ENCODE data around the gene ARL5A. TPM values are rescaled to one million over a fixed set of nuclear protein-coding genes. Genes with fewer than 3 reads are reported as not detected.
"Not testable (repeated sequence)": the region's sequence is repeated elsewhere in the genome, so short reads cannot be mapped to it uniquely, and the experiment has no call there.

Gene ARL5A
- 64.4 and 68.8 TPM in 2 replicates for total RNA-seq (2012; rRNA removed)

GRCh38 chr2:151828143-151828889 lies at the start of gene ARL5A:
Gene ARL5A, minus strand, starts transcription at chr2:151828421. Its CDS starts 245 bp downstream, at chr2:151828176.
- peak within 1 kb of the TSS; percentile 93 for H3K9ac ChIP-seq (ENCODE audit: low read depth, low read length)
- H3K36me3 ChIP-seq (ENCODE audit: insufficient read depth, low read length): no peaks in the 10 kb centered on the region
- H3K4me1 ChIP-seq (ENCODE audit: control insufficient read depth, insufficient read depth, low read length): peaks cover 14% of the 10 kb centered on the region
- H3K27me3 ChIP-seq (ENCODE audit: control insufficient read depth, insufficient read depth, low read length): no peaks in the 10 kb centered on the region
- H3K4me2 ChIP-seq (ENCODE audit: low read length): peak within 1 kb of the TSS; percentile 92
- H3K4me3 ChIP-seq (ENCODE audit: low read length): peak within 1 kb of the TSS; percentile 86
- no peaks in the 10 kb centered on the region for H3K9me3 ChIP-seq (replicated peaks; ENCODE audit: low read length)

- H3K27me3 ChIP-seq (ENCODE audit: control insufficient read depth, insufficient read depth, low read length): not testable (repeated sequence)
Measured at GRCh38 chr2:151875631-151876030, 47.4 kb upstream of the ARL5A start.

GRCh38 chr2:151872463-151872862 lies 44.2 kb upstream of the ARL5A start:
- peaks cover 8% of the 10 kb centered on the region for H3K27me3 ChIP-seq (ENCODE audit: control insufficient read depth, insufficient read depth, low read length)
- H3K4me2 ChIP-seq (ENCODE audit: low read length): no peak overlapping the region
- H3K4me3 ChIP-seq (ENCODE audit: low read length): no peak overlapping the region
- no peaks in the 10 kb centered on the region for H3K4me1 ChIP-seq (ENCODE audit: control insufficient read depth, insufficient read depth, low read length)
- no peaks in the 10 kb centered on the region for H3K9me3 ChIP-seq (replicated peaks; ENCODE audit: low read length)
- H3K36me3 ChIP-seq (ENCODE audit: insufficient read depth, low read length): no peaks in the 10 kb centered on the region
- H3K9ac ChIP-seq (ENCODE audit: low read depth, low read length): no peak overlapping the region

More at GRCh38 chr2:151875631-151876030, 47.4 kb upstream of the ARL5A start:
- not testable (repeated sequence) for H3K4me1 ChIP-seq (ENCODE audit: control insufficient read depth, insufficient read depth, low read length); H3K4me3 ChIP-seq (ENCODE audit: low read length); H3K4me2 ChIP-seq (ENCODE audit: low read length); H3K36me3 ChIP-seq (ENCODE audit: insufficient read depth, low read length); H3K9ac ChIP-seq (ENCODE audit: low read depth, low read length); H3K9me3 ChIP-seq (replicated peaks; ENCODE audit: low read length)

- no peaks in the 10 kb centered on the region for H3K36me3 ChIP-seq (ENCODE audit: insufficient read depth, low read length)
- no peak overlapping the region for H3K9ac ChIP-seq (ENCODE audit: low read depth, low read length)
- H3K4me2 ChIP-seq (ENCODE audit: low read length): no peak overlapping the region
- no peaks in the 10 kb centered on the region for H3K4me1 ChIP-seq (ENCODE audit: control insufficient read depth, insufficient read depth, low read length)
- H3K27me3 ChIP-seq (ENCODE audit: control insufficient read depth, insufficient read depth, low read length): peaks cover 10% of the 10 kb centered on the region
- no peaks in the 10 kb centered on the region for H3K9me3 ChIP-seq (replicated peaks; ENCODE audit: low read length)
- no peak overlapping the region for H3K4me3 ChIP-seq (ENCODE audit: low read length)
Measured at GRCh38 chr2:151869291-151869690, 41.1 kb upstream of the ARL5A start.

- Histone ChIP-seq H3K4me2 (ENCODE audit: low read length) (no peak overlapping the region), H3K4me3 (ENCODE audit: low read length) (no peak overlapping the region), H3K4me1 (ENCODE audit: control insufficient read depth, insufficient read depth, low read length) (no peaks in the 10 kb centered on the region), H3K9ac (ENCODE audit: low read depth, low read length) (no peak overlapping the region), H3K36me3 (ENCODE audit: insufficient read depth, low read length) (no peaks in the 10 kb centered on the region), H3K9me3 (replicated peaks; ENCODE audit: low read length) (no peaks in the 10 kb centered on the region), H3K27me3 (ENCODE audit: control insufficient read depth, insufficient read depth, low read length) (peaks cover 6% of the 10 kb centered on the region)
Measured at GRCh38 chr2:151862700-151863099, 34.5 kb upstream of the ARL5A start.

GRCh38 chr2:151861174-151861573 lies 33.0 kb upstream of the ARL5A start:
- Histone ChIP-seq H3K27me3 (ENCODE audit: control insufficient read depth, insufficient read depth, low read length) (peaks cover 6% of the 10 kb centered on the region), H3K9ac (ENCODE audit: low read depth, low read length) (no peak overlapping the region), H3K4me2 (ENCODE audit: low read length) (no peak overlapping the region), H3K9me3 (replicated peaks; ENCODE audit: low read length) (no peaks in the 10 kb centered on the region), H3K36me3 (ENCODE audit: insufficient read depth, low read length) (no peaks in the 10 kb centered on the region), H3K4me1 (ENCODE audit: control insufficient read depth, insufficient read depth, low read length) (no peaks in the 10 kb centered on the region), H3K4me3 (ENCODE audit: low read length) (no peak overlapping the region)

GRCh38 chr2:151860613-151861146 lies 32.5 kb upstream of the ARL5A start:
- Histone ChIP-seq H3K36me3 (ENCODE audit: insufficient read depth, low read length) (no peaks in the 10 kb centered on the region), H3K9ac (ENCODE audit: low read depth, low read length) (no peak overlapping the region), H3K4me1 (ENCODE audit: control insufficient read depth, insufficient read depth, low read length) (no peaks in the 10 kb centered on the region), H3K27me3 (ENCODE audit: control insufficient read depth, insufficient read depth, low read length) (peaks cover 6% of the 10 kb centered on the region), H3K4me3 (ENCODE audit: low read length) (no peak overlapping the region), H3K4me2 (ENCODE audit: low read length) (no peak overlapping the region), H3K9me3 (replicated peaks; ENCODE audit: low read length) (no peaks in the 10 kb centered on the region)

- Histone ChIP-seq H3K36me3 (ENCODE audit: insufficient read depth, low read length) (no peaks in the 10 kb centered on the region), H3K4me3 (ENCODE audit: low read length) (no peak overlapping the region), H3K9ac (ENCODE audit: low read depth, low read length) (no peak overlapping the region), H3K27me3 (ENCODE audit: control insufficient read depth, insufficient read depth, low read length) (peaks cover 6% of the 10 kb centered on the region), H3K4me1 (ENCODE audit: control insufficient read depth, insufficient read depth, low read length) (no peaks in the 10 kb centered on the region), H3K9me3 (replicated peaks; ENCODE audit: low read length) (no peaks in the 10 kb centered on the region), H3K4me2 (ENCODE audit: low read length) (no peak overlapping the region)
Measured at GRCh38 chr2:151860210-151860609, 32.0 kb upstream of the ARL5A start.

GRCh38 chr2:151857650-151858049 lies 29.4 kb upstream of the ARL5A start:
- Histone ChIP-seq H3K36me3 (ENCODE audit: insufficient read depth, low read length) (no peaks in the 10 kb centered on the region), H3K9me3 (replicated peaks; ENCODE audit: low read length) (no peaks in the 10 kb centered on the region), H3K27me3 (ENCODE audit: control insufficient read depth, insufficient read depth, low read length) (no peaks in the 10 kb centered on the region), H3K9ac (ENCODE audit: low read depth, low read length) (no peak overlapping the region), H3K4me2 (ENCODE audit: low read length) (no peak overlapping the region), H3K4me1 (ENCODE audit: control insufficient read depth, insufficient read depth, low read length) (peaks cover 7% of the 10 kb centered on the region), H3K4me3 (ENCODE audit: low read length) (no peak overlapping the region)

GRCh38 chr2:151855111-151855510 lies 26.9 kb upstream of the ARL5A start:
- H3K36me3 ChIP-seq (ENCODE audit: insufficient read depth, low read length): no peaks in the 10 kb centered on the region
- H3K27me3 ChIP-seq (ENCODE audit: control insufficient read depth, insufficient read depth, low read length): no peaks in the 10 kb centered on the region
- H3K9me3 ChIP-seq (replicated peaks; ENCODE audit: low read length): no peaks in the 10 kb centered on the region
- no peak overlapping the region for H3K4me3 ChIP-seq (ENCODE audit: low read length)
- H3K4me1 ChIP-seq (ENCODE audit: control insufficient read depth, insufficient read depth, low read length): peaks cover 10% of the 10 kb centered on the region
- H3K9ac ChIP-seq (ENCODE audit: low read depth, low read length): no peak overlapping the region
- H3K4me2 ChIP-seq (ENCODE audit: low read length): no peak overlapping the region

- Histone ChIP-seq H3K4me1 (ENCODE audit: control insufficient read depth, insufficient read depth, low read length) (peaks cover 10% of the 10 kb centered on the region), H3K4me2 (ENCODE audit: low read length) (no peak overlapping the region), H3K27me3 (ENCODE audit: control insufficient read depth, insufficient read depth, low read length) (no peaks in the 10 kb centered on the region), H3K4me3 (ENCODE audit: low read length) (no peak overlapping the region), H3K9me3 (replicated peaks; ENCODE audit: low read length) (no peaks in the 10 kb centered on the region), H3K9ac (ENCODE audit: low read depth, low read length) (no peak overlapping the region), H3K36me3 (ENCODE audit: insufficient read depth, low read length) (no peaks in the 10 kb centered on the region)
Measured at GRCh38 chr2:151853070-151853758, 25.0 kb upstream of the ARL5A start.
